GM04504 (cell line): Measurements from ENCODE around the gene PNMA6E.
"Not testable (repeated sequence)": the region's sequence is repeated elsewhere in the genome, so short reads cannot be mapped to it uniquely, and the experiment has no call there.

Experiments used
- DNase-seq: peaks from one replicate; pipeline ENCODE4 v3.0.0-alpha.2; 2012; ENCODE audit warnings: low read depth

Gene PNMA6E

DNA sequence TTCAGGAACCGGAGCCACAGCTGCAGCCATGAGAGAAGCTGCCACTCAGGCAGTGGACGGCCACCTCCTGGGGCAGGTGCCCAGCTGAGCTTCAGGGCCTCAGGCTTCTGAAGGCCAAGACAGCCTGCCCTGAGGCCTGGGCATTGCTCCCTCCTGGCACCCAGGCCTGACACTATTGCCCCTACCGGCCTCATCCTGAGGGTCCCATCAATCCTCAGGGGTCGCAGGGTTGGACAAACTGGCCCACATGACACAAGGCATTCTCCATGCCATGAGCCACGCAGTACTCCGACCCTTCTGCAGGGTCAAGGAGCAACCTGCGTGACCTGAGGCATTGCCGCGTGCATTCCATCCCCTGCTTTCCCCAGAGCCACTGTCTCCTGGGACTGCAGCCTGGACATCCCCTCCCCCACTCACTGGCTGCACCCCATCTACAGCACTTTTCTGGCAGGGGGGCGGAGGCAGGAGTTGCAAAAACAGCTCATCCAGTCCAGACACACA is 7.1 kb upstream of the PNMA6E start:
- DNase-seq = no peak

DNA sequence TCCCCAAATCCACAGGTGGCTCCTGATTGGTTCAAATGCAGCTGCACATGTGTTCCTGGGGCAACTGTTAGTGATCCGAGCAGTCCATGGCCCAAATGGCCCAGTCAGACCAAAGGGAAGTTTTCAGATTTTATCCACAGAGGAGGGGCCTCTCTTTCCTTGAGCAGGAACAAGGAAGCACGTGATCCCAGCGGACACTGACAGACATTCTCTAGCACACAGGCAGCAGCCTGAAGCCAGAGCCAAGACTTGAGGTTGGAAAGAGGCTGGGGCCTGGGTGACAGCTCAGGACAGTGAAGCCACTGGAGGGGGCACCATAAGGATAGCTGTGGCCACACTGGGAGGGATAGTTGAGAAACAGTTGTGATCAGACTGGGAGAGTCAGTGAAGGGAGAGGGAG is 6.6 kb upstream of the PNMA6E start:
- DNase-seq = no peak

DNA sequence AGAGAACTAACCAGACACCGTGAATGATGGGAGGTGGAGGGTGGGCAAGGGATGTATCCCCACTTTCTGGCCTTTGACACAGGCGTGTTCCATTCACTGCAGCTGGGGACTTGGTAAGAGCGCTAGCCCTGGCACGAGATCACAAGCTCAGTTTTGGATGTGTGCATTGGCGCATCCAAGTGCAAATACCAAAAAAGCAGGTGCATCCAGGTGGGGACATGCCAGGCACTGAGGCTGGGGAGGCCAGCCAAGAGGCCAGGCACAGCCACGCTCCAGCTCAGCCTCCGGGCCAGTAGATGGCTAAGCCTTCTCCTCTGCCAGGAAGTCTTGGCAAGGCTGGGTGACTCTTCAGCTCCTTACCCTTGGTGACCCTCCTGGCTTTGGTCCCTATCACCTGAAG is 5.8 kb upstream of the PNMA6E start:
- no peak for DNase-seq

DNA sequence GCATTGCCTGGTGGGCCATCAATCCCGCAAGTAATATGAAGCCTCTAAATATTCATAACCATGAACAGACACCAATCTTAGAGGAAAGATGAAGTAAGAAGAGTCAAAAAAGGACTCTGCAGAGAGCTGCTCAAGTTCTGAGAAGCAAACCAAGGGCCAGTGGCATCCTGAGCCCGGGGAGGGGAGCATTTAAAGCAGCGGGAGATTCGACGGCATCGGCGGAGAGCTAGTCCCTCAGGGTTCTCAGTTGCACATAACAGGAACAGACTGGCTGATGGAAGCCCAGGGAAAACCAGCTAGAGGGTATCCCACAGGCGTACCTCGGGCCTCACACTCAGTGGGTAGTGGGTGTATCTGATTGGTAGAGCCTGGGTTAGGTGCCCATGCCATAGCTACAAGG is 4.9 kb upstream of the PNMA6E start:
- DNase-seq = no peak

DNA sequence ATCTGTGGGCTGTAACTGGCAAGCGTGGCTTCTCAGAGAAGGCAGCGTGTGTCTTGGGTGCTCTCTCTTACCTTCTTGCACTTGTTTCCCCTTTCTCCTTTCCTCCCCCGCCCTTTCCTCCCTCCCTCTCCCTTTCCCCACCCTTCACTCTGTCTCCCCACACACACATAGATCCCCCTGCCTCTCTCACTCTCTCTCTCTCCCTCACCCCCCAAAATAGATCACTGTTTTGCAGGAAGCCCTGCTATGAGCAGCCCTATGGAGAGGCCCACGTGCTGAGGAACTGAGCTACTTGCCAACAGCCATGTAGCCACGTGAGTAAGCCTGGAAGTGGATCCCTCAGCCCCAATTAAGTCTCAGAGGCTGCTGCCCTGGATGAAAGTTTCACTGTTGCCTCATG is 4.3 kb upstream of the PNMA6E start:
- DNase-seq = no peak

DNA sequence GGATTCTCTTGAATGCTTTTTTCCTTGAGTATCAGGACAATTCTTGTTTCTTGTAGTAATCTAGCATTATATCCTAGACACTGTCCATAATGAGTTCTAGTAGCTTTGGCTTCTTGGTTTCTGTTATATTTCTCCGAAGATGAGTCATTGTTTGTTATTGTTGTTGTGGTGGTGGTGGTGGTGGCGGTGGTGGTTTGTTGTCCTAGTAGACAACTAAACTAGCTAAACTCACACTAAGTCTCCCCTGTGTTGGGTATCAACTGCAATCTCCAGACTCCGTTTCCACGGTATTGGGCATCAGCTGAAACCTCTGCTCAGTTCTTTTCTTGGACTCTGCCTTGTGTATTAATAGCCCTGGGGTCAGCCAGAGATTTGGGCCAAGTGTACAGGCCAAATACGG is 3.2 kb upstream of the PNMA6E start:
- not testable (repeated sequence) for DNase-seq

DNA sequence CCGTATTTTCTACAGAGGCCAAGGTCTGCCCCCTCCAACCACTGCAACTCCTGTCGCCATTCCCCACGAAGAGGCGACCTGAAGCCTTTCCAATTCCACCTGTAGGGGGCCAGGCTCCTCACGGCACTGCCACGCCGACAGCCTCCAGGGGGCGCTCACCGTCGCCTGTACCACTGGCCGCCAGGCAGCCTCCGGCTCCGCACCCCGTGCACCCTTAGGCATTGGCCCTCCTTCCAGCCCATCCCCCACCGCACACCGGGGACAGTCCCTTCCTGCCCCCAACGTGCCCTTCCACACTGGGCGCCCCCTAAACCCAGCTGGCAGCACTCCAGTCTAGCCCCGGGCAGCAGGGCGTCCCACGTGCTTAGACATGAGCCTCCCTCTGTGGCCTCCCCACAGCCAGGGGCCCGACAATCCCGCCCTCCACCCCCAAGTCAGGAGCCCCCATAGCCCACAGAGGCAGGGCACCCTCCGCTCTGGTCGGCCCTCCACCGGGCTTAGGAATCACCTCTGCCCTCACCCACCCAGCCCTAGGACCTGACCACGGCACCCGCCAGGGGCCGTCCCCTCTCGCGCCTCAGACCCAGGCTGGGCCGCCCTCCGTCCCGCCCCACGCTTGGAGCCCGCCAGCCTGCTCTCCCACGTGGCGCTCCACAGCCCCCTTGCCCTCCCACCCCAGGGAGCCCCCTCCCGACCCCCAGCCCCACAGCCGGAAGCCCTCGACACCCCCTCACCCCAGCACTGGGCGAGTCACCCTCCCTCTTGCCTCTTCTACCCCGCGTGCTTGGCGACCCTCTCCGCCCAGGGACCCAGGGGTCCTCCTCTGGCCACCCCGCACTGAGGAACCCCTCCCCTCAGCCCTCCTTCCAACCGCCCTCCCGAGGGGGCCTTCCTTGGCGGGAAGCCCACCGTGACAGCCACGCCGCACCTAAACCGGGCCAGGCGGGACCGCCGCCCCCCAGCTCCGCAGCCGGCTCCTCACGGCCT is 711 bp downstream of the PNMA6E start:
- DNase-seq = no peak

DNA sequence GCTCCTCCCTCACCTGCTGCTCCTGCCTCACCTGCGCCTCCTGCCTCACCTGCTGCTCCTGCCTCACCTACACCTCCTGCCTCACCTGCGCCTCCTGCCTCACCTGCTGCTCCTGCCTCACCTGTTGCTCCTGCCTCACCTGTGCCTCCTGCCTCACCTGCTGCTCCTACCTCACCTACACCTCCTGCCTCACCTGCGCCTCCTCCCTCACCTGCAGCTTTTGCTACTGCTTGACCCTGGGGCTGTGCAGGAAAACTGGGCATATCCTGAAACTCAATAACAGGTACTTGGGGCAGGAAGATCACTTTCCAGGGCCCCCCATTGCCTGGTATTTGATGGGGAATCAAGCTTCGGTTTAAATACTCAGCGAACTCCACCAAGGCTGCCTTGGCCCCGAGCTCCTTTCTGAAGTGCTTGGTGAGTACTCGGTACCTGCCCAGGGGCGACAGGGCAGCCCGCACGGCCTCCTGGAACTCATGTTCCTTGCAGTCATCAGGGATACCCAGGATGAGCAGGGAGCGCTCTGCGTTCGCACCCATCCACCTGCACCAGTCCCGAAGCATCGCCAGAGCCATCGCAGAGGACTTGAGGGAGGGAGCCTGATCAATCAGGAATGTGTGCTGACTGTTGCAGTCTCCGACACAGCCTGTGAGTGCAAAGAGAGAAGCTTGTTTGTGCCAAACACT is 2.7 kb downstream of the PNMA6E start:
- no peak for DNase-seq

DNA sequence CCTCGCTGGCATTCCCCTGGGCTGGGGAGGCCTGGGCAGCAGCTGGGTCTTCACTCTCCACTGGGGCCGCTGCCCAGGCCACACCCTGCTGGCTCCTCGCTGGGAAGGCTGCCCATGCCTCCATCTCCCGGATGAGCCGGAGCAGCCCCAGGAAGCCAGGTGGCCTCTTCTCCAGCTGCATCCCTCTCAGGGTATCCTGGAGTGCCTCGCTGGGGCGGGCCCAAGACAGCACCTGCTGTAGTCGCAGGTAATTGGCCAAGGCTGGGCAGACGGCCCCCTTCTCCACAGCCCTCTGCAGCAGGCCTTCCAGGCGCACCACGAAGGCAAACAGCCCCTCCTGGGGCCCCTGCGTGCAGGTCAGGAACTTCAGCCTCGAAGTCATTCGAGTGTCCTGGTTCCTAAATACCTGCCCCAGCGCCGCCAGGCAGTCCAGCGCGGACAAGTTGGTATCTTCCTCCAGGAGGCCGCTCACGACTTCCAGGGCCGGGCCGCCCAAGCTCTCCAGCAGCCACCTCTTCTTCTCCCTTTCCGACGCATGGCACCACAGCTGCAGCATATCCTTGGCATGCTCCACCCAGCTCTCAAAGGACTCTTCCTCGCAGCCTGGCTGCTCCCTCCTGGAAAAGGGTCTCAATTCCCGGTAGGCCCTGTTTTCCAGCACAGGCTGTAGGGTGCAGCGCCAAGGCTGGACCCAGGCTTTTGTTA is 3.7 kb downstream of the PNMA6E start:
- DNase-seq = no peak

DNA sequence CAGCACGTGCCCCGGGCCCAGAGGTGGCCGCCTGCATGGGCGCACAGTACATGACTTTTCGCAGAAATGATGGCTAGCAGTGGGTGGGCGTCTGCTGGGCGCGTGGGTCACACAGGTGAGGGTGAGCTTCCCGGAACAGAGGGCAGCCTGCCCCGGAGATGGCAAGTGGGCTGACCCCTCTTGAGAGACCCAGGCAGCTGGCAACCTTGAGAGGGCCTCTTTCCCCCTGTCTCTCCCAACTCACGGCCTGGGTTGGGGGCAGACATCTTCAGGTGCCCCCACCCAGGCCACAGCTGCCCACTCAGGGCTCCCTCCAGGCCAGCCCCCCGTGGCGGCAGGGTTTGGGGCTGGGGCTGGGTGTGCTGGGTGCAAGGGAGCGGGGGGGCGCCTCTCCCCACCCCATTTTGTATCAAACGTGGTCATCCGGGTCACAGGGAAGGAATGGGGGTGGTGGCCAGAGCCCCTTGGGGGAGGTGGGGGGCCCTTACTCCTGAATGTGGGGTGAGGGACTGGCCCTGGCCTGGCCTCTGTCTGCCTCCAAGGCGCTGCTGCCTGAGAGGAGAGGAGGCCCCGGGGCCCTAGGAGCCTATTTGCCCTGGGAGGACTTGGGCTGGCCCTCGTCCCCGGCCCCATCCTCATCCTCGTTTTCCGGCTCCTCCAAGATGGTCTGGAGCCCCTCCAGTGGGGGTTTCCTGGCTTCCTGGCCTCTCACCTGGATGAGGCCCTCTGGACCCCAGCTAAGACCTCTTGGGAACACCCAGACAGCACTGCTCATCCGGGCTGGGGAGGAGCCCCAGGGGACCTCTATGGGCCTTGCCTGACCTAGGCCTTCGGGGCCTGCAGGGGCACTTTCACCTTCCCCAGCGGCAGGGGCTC is 4.6 kb downstream of the PNMA6E start:
- DNase-seq = no peak

DNA sequence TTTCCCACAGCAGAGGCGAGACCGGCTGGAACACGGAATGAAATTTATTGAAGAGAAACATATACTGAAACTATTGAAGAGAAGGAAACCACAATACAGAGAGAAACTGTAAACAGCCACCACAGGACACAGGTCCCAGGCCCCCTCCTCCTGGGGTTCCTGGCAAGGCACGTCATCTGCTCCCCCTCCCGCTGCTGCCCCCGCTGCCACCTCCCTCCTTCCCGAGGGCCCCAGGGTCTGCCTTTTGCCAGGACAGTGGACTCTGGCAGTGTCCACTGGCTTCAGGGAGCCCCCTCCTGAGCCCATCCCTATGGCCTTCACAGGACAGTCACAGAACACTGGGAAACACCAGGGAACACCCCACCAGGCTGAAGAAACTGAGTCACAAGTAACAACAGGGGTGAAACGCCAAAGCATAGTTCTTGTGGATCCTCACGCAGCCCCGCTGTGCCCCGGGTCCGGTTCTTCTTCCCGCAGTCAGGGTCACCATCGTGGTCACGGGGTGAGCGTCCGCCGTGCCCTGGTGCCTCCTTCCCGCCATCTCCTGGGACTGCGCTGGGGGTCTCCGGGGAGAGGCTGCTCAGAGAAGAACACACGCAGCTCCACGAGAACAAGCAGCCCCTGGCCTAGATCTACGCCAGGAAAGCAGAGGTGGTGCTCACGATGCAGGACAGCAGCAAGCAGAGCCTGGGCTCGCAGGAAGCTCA is 5.4 kb downstream of the PNMA6E start:
- no peak for DNase-seq

DNA sequence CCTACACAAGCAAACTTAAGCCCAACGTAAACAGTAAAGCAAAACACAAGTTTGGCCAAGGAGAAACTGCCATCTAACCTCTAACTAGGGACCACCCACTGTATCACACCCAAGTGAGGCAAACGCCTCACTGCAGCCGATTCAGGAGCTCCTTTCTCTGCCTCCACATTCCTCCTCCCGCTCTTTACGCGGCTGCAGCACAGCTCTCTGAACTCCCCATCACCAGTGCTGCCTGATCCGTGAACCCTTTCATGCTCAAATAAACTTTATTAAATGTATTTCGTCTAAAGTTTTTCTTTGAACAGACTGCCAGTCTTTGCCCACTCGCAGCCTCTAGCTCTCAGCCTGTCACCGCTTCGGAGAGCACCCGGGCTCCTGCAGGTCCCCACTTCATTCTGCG is 6.5 kb downstream of the PNMA6E start:
- DNase-seq = no peak

DNA sequence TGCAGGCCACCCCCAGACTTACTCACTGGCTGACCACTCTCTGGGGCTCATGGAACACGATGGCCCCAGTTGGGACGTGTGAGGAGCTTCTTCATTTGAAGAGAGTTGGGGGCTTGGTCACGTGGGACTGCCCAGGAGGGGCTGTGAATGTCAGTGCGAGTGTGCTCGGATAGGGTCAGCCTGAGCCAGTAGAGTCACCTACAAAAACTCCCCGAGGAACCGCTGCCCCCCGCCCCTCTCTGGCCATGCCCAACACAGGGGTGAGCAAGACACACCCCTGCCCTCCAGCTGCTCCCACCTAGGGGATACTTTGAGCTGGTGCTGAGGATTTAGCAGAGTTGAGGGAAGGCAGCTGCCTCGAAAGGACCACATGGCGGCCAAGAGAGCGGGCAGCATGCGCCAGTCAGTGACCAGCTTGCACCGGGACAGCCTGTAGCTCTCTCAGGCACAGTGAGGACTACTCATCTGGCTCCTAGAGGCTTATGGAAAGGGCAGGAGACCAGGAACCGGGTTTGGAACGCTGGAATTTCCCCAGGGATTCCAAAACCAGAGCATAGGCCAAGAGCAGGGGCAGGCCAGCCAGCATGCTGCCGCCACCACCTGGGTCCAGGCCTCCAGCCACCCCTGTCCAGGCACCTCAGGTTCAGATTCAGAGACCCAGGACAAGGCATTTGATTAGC is 8.4 kb downstream of the PNMA6E start:
- DNase-seq = no peak

DNA sequence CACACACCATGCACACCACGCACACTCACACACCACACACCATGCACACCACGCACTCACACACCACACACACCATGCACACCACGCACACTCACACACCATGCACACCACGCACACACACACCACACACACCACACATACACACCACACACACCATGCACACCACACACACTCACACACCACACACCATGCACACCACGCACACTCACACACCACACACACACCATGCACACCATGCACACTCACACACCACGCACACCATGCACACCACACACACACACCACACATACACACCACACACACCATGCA is 11.7 kb downstream of the PNMA6E start:
- DNase-seq = not testable (repeated sequence)

DNA sequence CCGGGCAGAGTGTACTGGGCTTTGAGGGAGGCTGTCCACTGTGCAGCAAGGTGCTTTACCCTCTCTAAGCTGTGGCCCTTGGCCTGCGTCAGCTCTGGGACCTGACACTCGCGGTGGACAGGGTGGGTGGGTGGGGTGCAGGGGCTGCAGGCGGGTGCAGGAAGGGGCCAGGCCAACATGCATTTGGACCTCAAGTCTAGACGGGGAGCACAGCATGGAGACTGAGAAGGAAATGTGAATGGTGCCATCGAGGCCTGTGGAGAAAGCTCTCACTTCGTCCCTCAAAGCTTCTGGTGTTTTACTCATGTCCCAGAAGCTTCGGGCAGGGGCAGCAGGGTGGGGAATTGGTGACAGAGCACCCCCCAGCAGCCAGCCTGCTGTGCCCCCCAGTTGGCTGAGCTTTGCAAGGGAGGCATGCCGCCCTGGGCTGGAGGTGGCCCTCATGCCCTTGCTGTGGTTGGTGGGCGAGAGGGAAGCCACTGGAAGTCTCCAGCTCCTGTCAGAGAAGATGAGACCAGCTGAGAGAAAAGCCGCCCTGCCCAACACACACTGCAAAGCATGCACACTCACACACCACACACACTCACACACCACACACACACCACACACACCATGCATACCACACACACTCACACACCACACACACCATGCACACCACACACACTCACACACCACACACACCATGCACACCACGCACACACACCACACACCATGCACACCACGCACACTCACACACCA is 12.3 kb downstream of the PNMA6E start:
- no peak for DNase-seq

DNA sequence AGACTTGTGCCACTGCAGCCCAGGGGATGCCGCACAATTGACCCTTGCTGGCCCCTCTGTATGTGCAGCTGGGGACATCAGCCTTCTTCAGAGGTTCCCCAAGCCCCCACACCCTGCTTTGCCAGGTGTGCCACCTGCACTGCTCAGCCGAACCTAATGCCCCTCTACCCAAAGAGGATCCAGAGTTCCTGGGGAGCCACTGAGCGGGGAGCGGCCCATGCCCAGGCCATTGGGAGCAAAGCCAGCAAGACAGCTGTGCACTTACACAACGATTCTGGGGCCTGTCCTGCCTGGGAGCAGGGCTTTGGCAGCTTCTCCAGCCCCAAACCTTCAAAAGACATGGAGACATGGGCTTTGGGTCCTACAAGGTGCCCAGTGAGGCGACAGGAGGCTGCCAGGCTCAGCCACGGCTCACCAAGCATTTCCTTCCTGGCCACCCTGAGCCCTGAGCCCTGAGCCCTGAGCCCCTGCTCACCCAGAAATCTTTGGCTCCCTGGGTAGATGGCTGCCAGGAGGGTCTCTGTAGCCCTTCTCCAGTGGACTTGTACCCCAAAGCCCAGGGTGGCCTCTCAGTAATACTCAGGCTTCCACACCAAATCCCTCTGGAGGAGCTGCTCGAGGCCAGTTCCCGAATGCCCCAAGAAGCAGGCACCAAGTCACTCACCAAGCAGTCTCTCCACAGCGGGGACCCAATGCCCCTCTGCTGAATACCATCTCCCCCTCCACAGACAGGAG is 13.0 kb downstream of the PNMA6E start:
- DNase-seq = no peak

DNA sequence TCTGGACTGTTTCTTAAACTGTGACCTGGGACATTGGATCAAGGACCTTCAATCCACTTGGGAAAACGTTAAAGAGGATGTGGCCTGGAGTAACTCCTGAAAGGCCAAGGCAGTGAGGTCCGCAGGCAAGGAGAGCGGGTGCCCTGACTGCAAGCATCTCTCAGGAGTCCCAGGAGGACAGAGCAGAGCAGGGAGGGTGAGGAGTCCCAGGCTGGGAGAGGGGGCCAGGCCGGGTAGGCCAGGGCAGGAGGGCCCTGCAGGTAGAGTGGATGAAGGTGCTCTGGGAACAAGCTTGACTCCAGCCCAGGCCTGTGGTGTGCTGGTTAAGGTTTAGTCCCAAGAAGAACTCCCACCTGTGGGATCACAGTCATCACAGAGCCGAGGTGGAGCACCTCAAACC is 13.8 kb downstream of the PNMA6E start:
- no peak for DNase-seq

DNA sequence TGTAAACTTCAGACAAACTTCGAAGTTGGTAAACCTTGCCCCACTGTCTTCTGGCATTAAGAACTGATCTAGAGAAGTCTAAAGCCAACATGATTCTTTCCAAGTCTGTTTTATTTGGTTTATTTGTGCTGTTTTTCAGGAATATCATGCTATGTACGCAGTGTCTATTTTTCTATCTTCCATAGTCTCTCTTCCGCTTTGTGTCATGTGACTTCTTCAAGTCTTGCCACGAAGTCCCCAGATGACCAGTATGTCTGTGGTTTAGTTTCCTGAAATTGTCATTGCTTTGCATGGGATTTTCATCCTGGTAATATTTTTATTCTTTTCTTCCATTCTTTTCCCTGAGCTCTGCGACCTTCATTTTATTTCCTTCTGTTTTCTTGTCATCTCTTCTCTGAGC is 15.1 kb downstream of the PNMA6E start:
- DNase-seq = no peak

DNA sequence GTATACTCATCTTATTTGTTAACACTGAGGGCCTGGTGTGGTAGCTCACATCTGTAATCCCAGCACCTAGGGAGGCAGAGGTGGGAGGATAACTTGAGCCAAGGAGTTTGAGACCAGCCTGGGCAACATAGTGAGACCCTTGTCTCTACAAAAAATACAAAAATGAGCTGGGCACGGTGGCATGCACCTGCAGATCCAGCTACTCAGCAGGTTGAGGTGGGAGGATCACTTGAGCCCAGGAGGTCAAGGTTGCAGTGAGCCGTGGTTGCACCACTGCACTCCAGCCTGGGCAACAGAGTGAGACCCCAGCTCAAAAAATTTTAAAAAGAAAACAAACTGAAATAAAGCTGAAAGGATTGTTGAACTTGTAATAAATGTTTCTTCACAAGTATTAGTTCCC is 16.2 kb downstream of the PNMA6E start:
- not testable (repeated sequence) for DNase-seq
